B cell (primary cell): ENCODE measurements around the gene AP4E1. TPM values are rescaled to one million over a fixed set of nuclear protein-coding genes. Genes with fewer than 3 reads are reported as not detected.
"Not testable (repeated sequence)": the region's sequence is repeated elsewhere in the genome, so short reads cannot be mapped to it uniquely, and the experiment has no call there.

Experiments
- ATAC-seq: fragments of 200-7000 bp; cut with Tn5 transposase; one replicate; pipeline ENCODE4 v1.10.0; 2021; ENCODE audit warnings: low read depth, mild to moderate bottlenecking, moderate number of reproducible peaks, moderate library complexity
- CTCF ChIA-PET: fragments of 350-600 bp; sonication (Branson Sonifier 250); formaldehyde crosslinking; loops from one replicate; lab custom pipeline; 2021; ENCODE audit warnings: antibody characterized with exemption, inconsistent platforms; lab: Charles Lee
- POLR2A ChIA-PET: fragments of 350-600 bp; sonication (Branson Sonifier 250); formaldehyde crosslinking; loops from one replicate; lab custom pipeline; 2021; ENCODE audit warnings: antibody characterized with exemption; lab: Charles Lee
- DNase-seq: peaks from one replicate; pipeline ENCODE4 v3.0.0; 2013
- H2AFZ ChIP-seq: 2 replicates; pipeline ENCODE4 v1.6.1; 2012; ENCODE audit warnings: mild to moderate bottlenecking, low read depth, low read length; ENCODE audit not compliant: insufficient read depth, poor library complexity, severe bottlenecking
- H3K27ac ChIP-seq, 2 donors: 1 replicate in 1 of 2; 2 replicates in 1 of 2; pipeline ENCODE4 v1.5.1; 2012 to 2013; ENCODE audit warnings: low read length in 2 of 2, mild to moderate bottlenecking in 2 of 2, moderate library complexity in 1 of 2
- H3K27me3 ChIP-seq, 4 experiments: fragments of 200-600 bp in 1 of 4; sonication (generic) in 1 of 4; replicated peaks in 1 of 4; 1 replicate in 2 of 4; 2 replicates in 2 of 4; pipeline versions ENCODE4 v1.6.1 to v1.7.0; 2013 to 2016; ENCODE audit warnings: low read length in 3 of 4, mild to moderate bottlenecking in 2 of 4, mixed read lengths in 1 of 4, moderate library complexity in 1 of 4; ENCODE audit not compliant: insufficient read depth in 4 of 4, control insufficient read depth in 3 of 4; ENCODE audit errors: control extremely low read depth in 1 of 4
- H3K36me3 ChIP-seq, 2 experiments: replicated peaks in 1 of 2; 1 replicate in 1 of 2; 2 replicates in 1 of 2; pipeline versions ENCODE4 v1.6.1 to v1.7.1; 2013; ENCODE audit warnings: low read length in 1 of 2; ENCODE audit not compliant: insufficient read depth in 2 of 2, control insufficient read depth in 1 of 2; ENCODE audit errors: control extremely low read depth in 1 of 2, extremely low read depth in 1 of 2
- H3K4me1 ChIP-seq, 2 donors: fragments of 200-600 bp in 1 of 2; sonication (generic) in 1 of 2; 1 replicate in 1 of 2; 2 replicates in 1 of 2; pipeline versions ENCODE4 v1.5.1 to v1.6.1; 2013 to 2017; ENCODE audit warnings: low read length in 2 of 2; ENCODE audit not compliant: control insufficient read depth in 2 of 2, insufficient read depth in 2 of 2
- H3K4me2 ChIP-seq: replicated peaks from 2 replicates; pipeline ENCODE3; 2012; ENCODE audit warnings: mild to moderate bottlenecking, low read depth, low read length; ENCODE audit not compliant: poor library complexity, severe bottlenecking
- H3K4me3 ChIP-seq, 5 experiments: fragments of 200-600 bp in 1 of 5; sonication (generic) in 1 of 5; 1 replicate in 3 of 5; 2 replicates in 2 of 5; pipeline versions ENCODE4 v1.5.1 to v1.7.0; 2011 to 2016; ENCODE audit warnings: low read length in 4 of 5, mild to moderate bottlenecking in 4 of 5, low read depth in 2 of 5, control low read depth in 1 of 5, moderate library complexity in 1 of 5; ENCODE audit not compliant: insufficient read depth in 1 of 5; ENCODE audit errors: control extremely low read depth in 1 of 5, extremely low read depth in 1 of 5
- H3K79me2 ChIP-seq: fragments of 200-600 bp; sonication (generic); one replicate; pipeline ENCODE4 v1.6.0; 2016; ENCODE audit warnings: low read length; ENCODE audit not compliant: control insufficient read depth, insufficient read depth
- H3K9ac ChIP-seq: fragments of 200-600 bp; sonication (generic); 2 replicates; pipeline ENCODE4 v1.6.1; 2017; ENCODE audit warnings: mild to moderate bottlenecking, low read length, moderate library complexity
- H3K9me3 ChIP-seq, 3 donors: one replicate each; pipeline versions ENCODE4 v1.6.1 to v1.7.1; 2013; ENCODE audit warnings: low read length in 2 of 3; ENCODE audit not compliant: control insufficient read depth in 2 of 3, insufficient read depth in 1 of 3; ENCODE audit errors: control extremely low read depth in 1 of 3
- H4K20me1 ChIP-seq: 2 replicates; pipeline ENCODE4 v1.6.0; 2012; ENCODE audit warnings: mild to moderate bottlenecking, low read length; ENCODE audit not compliant: insufficient read depth, control insufficient read depth, poor library complexity, severe bottlenecking
- H3K27ac Mint-ChIP-seq: one replicate; pipeline ENCODE4 v1.8.0; 2021; ENCODE audit warnings: mixed read lengths
- H3K27me3 Mint-ChIP-seq: one replicate; pipeline ENCODE4 v1.8.0; 2021; ENCODE audit warnings: mixed read lengths
- H3K4me1 Mint-ChIP-seq: one replicate; pipeline ENCODE4 v1.8.0; 2021; ENCODE audit warnings: mixed read lengths
- H3K4me3 Mint-ChIP-seq: one replicate; pipeline ENCODE4 v1.8.0; 2021; ENCODE audit warnings: mixed read lengths
- H3K9me3 Mint-ChIP-seq: one replicate; pipeline ENCODE4 v1.8.0; 2022; ENCODE audit warnings: mixed read lengths; ENCODE audit not compliant: insufficient read depth
- EZH2 ChIP-seq: IDR thresholded peaks from 2 replicates; pipeline ENCODE4 v1.6.1; 2012; ENCODE audit warnings: borderline replicate concordance, low read depth, mild to moderate bottlenecking, moderate library complexity, low read length; ENCODE audit not compliant: insufficient read depth, poor library complexity, severe bottlenecking
- WGBS: methylation state at CpG from one replicate; pipeline ENCODE4 v1.1.5; 2013; ENCODE audit warnings: missing lambda C conversion rate; ENCODE audit not compliant: insufficient coverage; 5-methylcytosine and 5-hydroxymethylcytosine counted together
- intact Hi-C: fragments of 100-400 bp; cut with micrococcal nuclease; formaldehyde crosslinking; loops from one replicate; pipeline ENCODE4 v1.10.0; 2022
- polyA plus RNA-seq: library from polyadenylated mRNA; depleted of rRNA; stranded (reverse); fragments of >200 nt; gene quantifications from 2 replicates; pipeline ENCODE4 v1.2.3, GENCODE V29; 2012
- total RNA-seq, 2 donors: library from RNA; stranded (reverse); fragments of 120-200 nt in 1 of 2; gene quantifications; 1 replicate in 1 of 2; 2 replicates in 1 of 2; pipeline versions ENCODE4 v1.2.3 to v1.2.4, GENCODE V29; 2013 to 2022
- TF ChIP-seq, protein P1 (sequence below): fragments of 200-600 bp; IDR thresholded peaks from one replicate; pipeline ENCODE4 v1.8.0; 2022; ENCODE audit warnings: antibody characterized with exemption, mild to moderate bottlenecking

Gene AP4E1
- total and polyA plus RNA-seq, 2 donors (not counting 1 experiment from before 2014, with no cell fraction given): 2.8 to 12.0 TPM

DNA sequence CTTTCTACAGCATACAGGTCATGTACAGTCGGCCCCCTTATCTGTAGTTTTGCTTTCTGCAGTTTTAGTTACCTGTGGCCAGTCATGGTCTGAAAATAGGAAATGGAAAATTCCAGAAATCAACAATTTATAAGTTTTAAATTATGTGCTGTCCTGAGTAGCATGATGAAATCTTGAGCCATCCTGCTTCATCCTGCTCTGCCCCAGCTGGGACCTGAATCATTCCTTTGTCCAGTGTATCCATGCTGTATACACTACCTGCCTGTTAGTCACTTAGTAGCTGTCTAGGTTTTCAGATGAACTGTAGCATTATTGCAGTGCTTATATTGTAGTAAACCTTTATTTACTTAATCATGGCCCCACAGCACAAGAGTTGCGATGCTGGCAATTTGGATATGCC, 44.8 kb downstream of the AP4E1 start:
- Histone ChIP-seq H3K4me1 (no peaks in the 10 kb centered on the region), H3K4me3 (no peak overlapping the region), H3K27me3 (no peaks in the 10 kb centered on the region), H3K4me2 (no peak overlapping the region), H3K27ac (no peak overlapping the region), H3K79me2 (no peaks in the 10 kb centered on the region), H2AFZ (no peak overlapping the region), H4K20me1 (no peaks in the 10 kb centered on the region), H3K9me3 (peaks cover 2 to 19% (median 9%) of the 10 kb centered on the region in 3 donors), H3K36me3 (peaks cover 20 to 73% of the 10 kb centered on the region in 2 experiments), H3K9ac (no peak overlapping the region)
- no peak for DNase-seq
- 80% methylated on average over 1 of the region's 2 CpGs for WGBS
- TF ChIP-seq, protein P1, sequence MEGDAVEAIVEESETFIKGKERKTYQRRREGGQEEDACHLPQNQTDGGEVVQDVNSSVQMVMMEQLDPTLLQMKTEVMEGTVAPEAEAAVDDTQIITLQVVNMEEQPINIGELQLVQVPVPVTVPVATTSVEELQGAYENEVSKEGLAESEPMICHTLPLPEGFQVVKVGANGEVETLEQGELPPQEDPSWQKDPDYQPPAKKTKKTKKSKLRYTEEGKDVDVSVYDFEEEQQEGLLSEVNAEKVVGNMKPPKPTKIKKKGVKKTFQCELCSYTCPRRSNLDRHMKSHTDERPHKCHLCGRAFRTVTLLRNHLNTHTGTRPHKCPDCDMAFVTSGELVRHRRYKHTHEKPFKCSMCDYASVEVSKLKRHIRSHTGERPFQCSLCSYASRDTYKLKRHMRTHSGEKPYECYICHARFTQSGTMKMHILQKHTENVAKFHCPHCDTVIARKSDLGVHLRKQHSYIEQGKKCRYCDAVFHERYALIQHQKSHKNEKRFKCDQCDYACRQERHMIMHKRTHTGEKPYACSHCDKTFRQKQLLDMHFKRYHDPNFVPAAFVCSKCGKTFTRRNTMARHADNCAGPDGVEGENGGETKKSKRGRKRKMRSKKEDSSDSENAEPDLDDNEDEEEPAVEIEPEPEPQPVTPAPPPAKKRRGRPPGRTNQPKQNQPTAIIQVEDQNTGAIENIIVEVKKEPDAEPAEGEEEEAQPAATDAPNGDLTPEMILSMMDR: no peak
- no peak for TF ChIP-seq EZH2
- Mint-ChIP-seq H3K27ac (no peak overlapping the region), H3K27me3 (no peaks in the 10 kb centered on the region), H3K4me1 (no peaks in the 10 kb centered on the region), H3K4me3 (no peak overlapping the region), H3K9me3 (no peaks in the 10 kb centered on the region)
- POLR2A ChIA-PET: no interaction called here
- CTCF ChIA-PET: no interaction called here
- intact Hi-C loops: no loop called here
- no peak for ATAC-seq

DNA sequence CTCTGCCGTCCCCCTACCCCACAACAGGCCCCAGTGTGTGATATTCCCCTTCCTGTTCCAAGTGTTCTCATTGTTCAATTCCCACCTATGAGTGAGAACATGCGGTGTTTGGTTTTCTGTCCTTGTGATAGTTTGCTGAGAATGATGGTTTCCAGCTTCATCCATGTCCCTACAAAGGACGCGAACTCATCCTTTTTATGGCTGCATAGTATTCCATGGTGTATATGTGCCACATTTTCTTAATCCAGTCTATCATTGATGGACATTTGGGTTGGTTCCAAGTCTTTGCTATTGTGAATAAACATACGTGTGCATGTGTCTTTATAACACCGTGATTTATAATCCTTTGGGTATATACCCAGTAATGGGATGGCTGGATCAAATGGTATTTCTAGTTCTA, 46.4 kb downstream of the AP4E1 start:
- H3K4me2 ChIP-seq, H3K4me3 ChIP-seq, POLR2A ChIA-PET, H2AFZ ChIP-seq, H4K20me1 ChIP-seq, H3K4me1 ChIP-seq, H3K27me3 Mint-ChIP-seq, H3K4me3 Mint-ChIP-seq, H3K9me3 Mint-ChIP-seq, CTCF ChIA-PET, ATAC-seq, H3K27ac Mint-ChIP-seq, H3K9ac ChIP-seq, H3K79me2 ChIP-seq, H3K27ac ChIP-seq, intact Hi-C loops, H3K4me1 Mint-ChIP-seq, H3K27me3 ChIP-seq, DNase-seq: not testable (repeated sequence)
- Histone ChIP-seq H3K9me3 (peaks cover 2 to 19% (median 9%) of the 10 kb centered on the region in 3 donors), H3K36me3 (peaks cover 24 to 82% of the 10 kb centered on the region in 2 experiments)
- WGBS: no CpG with 5 or more reads among the region's 6 CpGs
